K562 (cell line): ENCODE measurements around the gene SAE1.

Source experiments
- ARID4B ChIP-seq: sonication (generic); formaldehyde crosslinking; IDR thresholded peaks from 2 replicates; pipeline ENCODE4 v1.8.0; 2022; ENCODE audit warnings: mild to moderate bottlenecking, missing genetic modification reagents
- CHD2 ChIP-seq: IDR thresholded peaks from 2 replicates; pipeline ENCODE4 v1.6.1; 2011; ENCODE audit warnings: low read depth, low read length
- CTCF ChIP-seq, 3 experiments: IDR thresholded peaks in 2 of 3; conservative IDR thresholded peaks in 1 of 3; 2 replicates each; pipeline ENCODE4 v1.5.1; 2011 to 2012; ENCODE audit warnings: low read length in 3 of 3, mild to moderate bottlenecking in 3 of 3, control low read depth in 2 of 3, improper control_type of control experiment in 1 of 3, inconsistent platforms in 1 of 3, low read depth in 1 of 3, mixed read lengths in 1 of 3, moderate library complexity in 1 of 3; ENCODE audit not compliant: insufficient read depth in 2 of 3
- JUN ChIP-seq, 2 experiments: sonication (generic) in 1 of 2; formaldehyde crosslinking in 1 of 2; IDR thresholded peaks; 2 replicates each; pipeline versions ENCODE4 v1.6.1 to v1.8.0; 2012 to 2022; ENCODE audit warnings: borderline replicate concordance in 2 of 2, mild to moderate bottlenecking in 2 of 2, improper control_type of control experiment in 1 of 2, low read depth in 1 of 2, low read length in 1 of 2, missing genetic modification reagents in 1 of 2
- MYC ChIP-seq, 2 experiments: fragments of 250-450 bp in 1 of 2; sonication (Bioruptor Pico) in 1 of 2; IDR thresholded peaks; 2 replicates each; pipeline versions ENCODE4 v1.5.1 to v1.6.1; 2012 to 2021; ENCODE audit warnings: low read depth in 2 of 2, borderline replicate concordance in 1 of 2, improper control_type of control experiment in 1 of 2, low read length in 1 of 2, mild to moderate bottlenecking in 1 of 2, moderate library complexity in 1 of 2
- NFIX ChIP-seq: fragments of 250-450 bp; sonication (Bioruptor Pico); IDR thresholded peaks from 2 replicates; pipeline ENCODE4 v1.4.0; 2020; ENCODE audit warnings: low read depth, mild to moderate bottlenecking, moderate library complexity
- PML ChIP-seq: IDR thresholded peaks from 2 replicates; pipeline ENCODE4 v1.6.1; 2012; ENCODE audit warnings: low read length, inconsistent platforms
- POLR2A ChIP-seq: fragments of 450-650 bp; conservative IDR thresholded peaks from 2 replicates; pipeline ENCODE4 v1.6.1; 2016
- RBM15 ChIP-seq: fragments of 200-400 bp; formaldehyde crosslinking; IDR thresholded peaks from 2 replicates; pipeline ENCODE4 v1.6.1; 2018; ENCODE audit warnings: mild to moderate bottlenecking, low read length, moderate library complexity; ENCODE audit not compliant: insufficient read depth
- SMAD3 ChIP-seq: fragments of 450-650 bp; formaldehyde crosslinking; conservative IDR thresholded peaks from 2 replicates; pipeline ENCODE4 v1.4.0; 2020; ENCODE audit warnings: mild to moderate bottlenecking
- TAF1 ChIP-seq: IDR thresholded peaks from 2 replicates; pipeline ENCODE4 v1.6.1; 2011; ENCODE audit warnings: mild to moderate bottlenecking, low read length, moderate library complexity; ENCODE audit not compliant: insufficient read depth, control insufficient read depth, severe bottlenecking; ENCODE audit errors: extremely low read depth
- ZFP30 ChIP-seq: fragments of 250-450 bp; sonication (Bioruptor Pico); IDR thresholded peaks from 2 replicates; pipeline ENCODE4 v1.8.0; 2022; ENCODE audit warnings: moderate library complexity, mild to moderate bottlenecking, inconsistent platforms, borderline replicate concordance

- TF ChIP-seq JUN (IDR thresholded peaks at IDR 0.05; ENCODE audit: borderline replicate concordance, low read depth, low read length), result no peak
- TF ChIP-seq JUN (CRISPR knock-in tag; IDR thresholded peaks at IDR 0.05; ENCODE audit: borderline replicate concordance), result no peak
- TF ChIP-seq MYC (IDR thresholded peaks at IDR 0.05; ENCODE audit: low read depth, low read length), result no peak
- no peak for TF ChIP-seq MYC (CRISPR knock-in tag; IDR thresholded peaks at IDR 0.05; ENCODE audit: borderline replicate concordance, low read depth)
- TF ChIP-seq SMAD3 (CRISPR knock-in tag), result no peak
- TF ChIP-seq TAF1, result no peak
- no peak for TF ChIP-seq RBM15
- no peak for TF ChIP-seq CHD2
- TF ChIP-seq ZFP30 (CRISPR knock-in tag), result no peak
- no peak for TF ChIP-seq POLR2A
- TF ChIP-seq PML, result no peak
- no peak for TF ChIP-seq CTCF (IDR thresholded peaks at IDR 0.05 in 2 of 3, conservative IDR thresholded peaks at IDR 0.05 in 1 of 3; ENCODE audit: insufficient read depth in 2 of 3, low read depth in 1 of 3, low read length in 3 of 3)
- TF ChIP-seq ARID4B (CRISPR knock-in tag), result no peak
- TF ChIP-seq NFIX (CRISPR knock-in tag), result no peak
Observed at GRCh38 chr19:47095476-47096099, 35.0 kb upstream of the SAE1 start.
